K562 (cell line): ENCODE results near the gene SF3B1. TPM values are rescaled to one million over a fixed set of nuclear protein-coding genes. Genes with fewer than 3 reads are reported as not detected.

Experiments
- ATF6 ChIP-seq: sonication (generic); formaldehyde crosslinking; IDR thresholded peaks from 2 replicates; pipeline ENCODE4 v1.4.0; 2020; ENCODE audit warnings: mild to moderate bottlenecking, missing genetic modification reagents
- CEBPZ ChIP-seq: fragments of 150-350 bp; IDR thresholded peaks from 2 replicates; pipeline ENCODE4 v1.6.1; 2014; ENCODE audit warnings: low read depth, mild to moderate bottlenecking, low read length, borderline replicate concordance
- CSDE1 ChIP-seq, 2 experiments: fragments of 450-650 bp; IDR thresholded peaks; 2 replicates each; pipeline ENCODE4 v1.6.1; 2016; ENCODE audit warnings: mild to moderate bottlenecking in 1 of 2
- FOXO4 ChIP-seq: fragments of 450-650 bp; formaldehyde crosslinking; IDR thresholded peaks from 2 replicates; pipeline ENCODE4 v1.4.0; 2020; ENCODE audit warnings: mild to moderate bottlenecking, moderate library complexity
- GABPB1 ChIP-seq: sonication (generic); formaldehyde crosslinking; IDR thresholded peaks from 2 replicates; pipeline ENCODE4 v1.8.0; 2022; ENCODE audit warnings: mild to moderate bottlenecking, missing genetic modification reagents
- MCM7 ChIP-seq, 2 experiments: fragments of 450-650 bp; IDR thresholded peaks; 2 replicates each; pipeline ENCODE4 v1.6.1; 2016 to 2018
- MYC ChIP-seq, 2 experiments: fragments of 250-450 bp in 1 of 2; sonication (Bioruptor Pico) in 1 of 2; IDR thresholded peaks; 2 replicates each; pipeline versions ENCODE4 v1.5.1 to v1.6.1; 2012 to 2021; ENCODE audit warnings: low read depth in 2 of 2, borderline replicate concordance in 1 of 2, improper control_type of control experiment in 1 of 2, low read length in 1 of 2, mild to moderate bottlenecking in 1 of 2, moderate library complexity in 1 of 2
- PTBP1 ChIP-seq: fragments of 200-400 bp; formaldehyde crosslinking; IDR thresholded peaks from 2 replicates; pipeline ENCODE4 v1.6.1; 2017; ENCODE audit warnings: low read depth, low read length
- RB1 ChIP-seq: fragments of 450-650 bp; IDR thresholded peaks from 2 replicates; pipeline ENCODE4 v1.6.1; 2017; ENCODE audit warnings: low read depth, mild to moderate bottlenecking
- RBBP5 ChIP-seq: fragments of 200-600 bp; sonication (generic); IDR thresholded peaks from 2 replicates; pipeline ENCODE4 v1.6.1; 2012; ENCODE audit warnings: borderline replicate concordance, mild to moderate bottlenecking, low read length, control low read depth, inconsistent platforms; ENCODE audit not compliant: insufficient read depth, poor library complexity, severe bottlenecking
- RBFOX2 ChIP-seq: fragments of 200-400 bp; formaldehyde crosslinking; IDR thresholded peaks from 2 replicates; pipeline ENCODE4 v1.6.1; 2017; ENCODE audit warnings: low read depth, mild to moderate bottlenecking, low read length, moderate library complexity
- RBM14 ChIP-seq: fragments of 200-400 bp; formaldehyde crosslinking; IDR thresholded peaks from 2 replicates; pipeline ENCODE4 v1.6.1; 2018; ENCODE audit warnings: low read depth, mild to moderate bottlenecking, low read length, moderate library complexity, borderline replicate concordance; ENCODE audit not compliant: insufficient read depth
- RFX1 ChIP-seq: fragments of 450-650 bp; IDR thresholded peaks from 2 replicates; pipeline ENCODE4 v1.6.1; 2016; ENCODE audit warnings: mild to moderate bottlenecking, moderate library complexity
- SMAD4 ChIP-seq: fragments of 250-450 bp; sonication (Bioruptor Pico); conservative IDR thresholded peaks from 2 replicates; pipeline ENCODE4 v1.8.0; 2021; ENCODE audit warnings: inconsistent platforms, mild to moderate bottlenecking, moderate library complexity
- USF2 ChIP-seq: sonication (generic); formaldehyde crosslinking; IDR thresholded peaks from 2 replicates; pipeline ENCODE4 v1.5.0; 2020; ENCODE audit warnings: missing genetic modification reagents
- ZNF436 ChIP-seq: fragments of 250-450, 450-650 bp; sonication (Bioruptor Pico); formaldehyde crosslinking; IDR thresholded peaks from 2 replicates; pipeline ENCODE4 v1.7.0; 2020; ENCODE audit warnings: mild to moderate bottlenecking
- ZNF444 ChIP-seq: fragments of 250-450 bp; sonication (Bioruptor Pico); IDR thresholded peaks from 2 replicates; pipeline ENCODE4 v1.4.0; 2020; ENCODE audit warnings: mild to moderate bottlenecking, moderate library complexity
- ZNF551 ChIP-seq: fragments of 250-450 bp; sonication (Bioruptor Pico); IDR thresholded peaks from 2 replicates; pipeline ENCODE4 v1.5.0; 2021; ENCODE audit warnings: mild to moderate bottlenecking, moderate library complexity
- ZNF668 ChIP-seq: fragments of 250-450 bp; sonication (Bioruptor Pico); IDR thresholded peaks from 2 replicates; pipeline ENCODE4 v1.8.0; 2022; ENCODE audit warnings: mild to moderate bottlenecking, inconsistent platforms
- polyA plus RNA-seq, 8 experiments: library from polyadenylated mRNA; depleted of rRNA in 4 of 8; stranded (reverse) in 5 of 8; unstranded in 3 of 8; fragments of >200 nt; fragmentation: Nextera tagmentation in 2 of 8; fragmentation: Illumina TruSeq in 1 of 8; extraction: Ambion mirVana in 2 of 8; extraction: Trizol in 1 of 8; gene quantifications; 2 replicates each; pipeline versions ENCODE4 v1.2.1 to v1.2.3, GENCODE V29; 2011 to 2014; ENCODE audit warnings: inconsistent platforms in 1 of 8, missing spikeins in 1 of 8
- total RNA-seq, 7 experiments: library from RNA; depleted of rRNA in 6 of 7; stranded (reverse); fragments of >200 nt in 6 of 7; fragmentation: Illumina TruSeq in 2 of 7; extraction: Trizol in 2 of 7; gene quantifications; 2 replicates each; pipeline versions ENCODE4 v1.2.1 to v1.2.3, GENCODE V29; 2011 to 2021; ENCODE audit warnings: low replicate concordance in 1 of 7

SF3B1 gene
- total and polyA plus RNA-seq, 9 of the 15 experiments (the other 6 are each of a cell fraction or from before 2014, with no cell fraction given): 96.2 to 377 (median 177) TPM

- TF ChIP-seq USF2 (no peak), ZNF551 (no peak), SMAD4 (CRISPR knock-in tag) (no peak), MYC (IDR thresholded peaks at IDR 0.05; ENCODE audit: low read depth, low read length) (peak; percentile 26; the same call in 1 of the 2 replicates), MYC (CRISPR knock-in tag; IDR thresholded peaks at IDR 0.05; ENCODE audit: borderline replicate concordance, low read depth) (0 out of 2 replicates have a peak, but pooled peaks have one; percentile 60), RB1 (peak; percentile 40; the same call in 1 of the 2 replicates), CSDE1 (IDR thresholded peaks at IDR 0.05) (0 out of 4 replicates have a peak, but pooled peaks of 1 of the 2 experiments have one; percentile 40), RFX1 (no peak), PTBP1 (no peak), ZNF436 (CRISPR knock-in tag) (no peak), MCM7 (IDR thresholded peaks at IDR 0.05) (no peak), FOXO4 (no peak), CEBPZ (no peak), ATF6 (CRISPR knock-in tag) (no peak), RBM14 (no peak), RBBP5 (peak; percentile 65), ZNF444 (no peak), GABPB1 (CRISPR knock-in tag) (peak; percentile 79), RBFOX2 (peak; percentile 99), ZNF668 (CRISPR knock-in tag) (no peak)
Observed at GRCh38 chr2:197453123-197453913, 18.5 kb upstream of the SF3B1 start, which contains the start of gene COQ10B (continued).
